H9 (cell line): ENCODE measurements around the gene CHMP4A. TPM values are rescaled to one million over a fixed set of nuclear protein-coding genes. Genes with fewer than 3 reads are reported as not detected.

ENCODE experiments used
- DNase-seq: peaks from one replicate; pipeline ENCODE4 v3.0.0-alpha.2; 2017
- H2AFZ ChIP-seq: one replicate; pipeline ENCODE4 v1.6.1; 2013; ENCODE audit warnings: mild to moderate bottlenecking, low read length, control low read depth, moderate library complexity
- H2AK5ac ChIP-seq: 2 replicates; pipeline ENCODE4 v1.6.1; 2013; ENCODE audit warnings: low read length, control low read depth, mixed read lengths; ENCODE audit not compliant: insufficient read length
- H2BK120ac ChIP-seq: one replicate; pipeline ENCODE4 v1.6.1; 2013; ENCODE audit warnings: low read depth, mild to moderate bottlenecking, low read length, control low read depth, inconsistent platforms; ENCODE audit not compliant: poor library complexity, severe bottlenecking
- H2BK12ac ChIP-seq: 2 replicates; pipeline ENCODE4 v1.6.1; 2013; ENCODE audit warnings: low read length, control low read depth, mixed read lengths, low read depth; ENCODE audit not compliant: insufficient read length
- H2BK15ac ChIP-seq: 2 replicates; pipeline ENCODE4 v1.6.1; 2013; ENCODE audit warnings: low read depth, low read length, control low read depth
- H2BK20ac ChIP-seq: one replicate; pipeline ENCODE4 v1.6.1; 2013; ENCODE audit warnings: low read depth, mild to moderate bottlenecking, low read length, control low read depth, inconsistent platforms; ENCODE audit not compliant: poor library complexity, severe bottlenecking
- H2BK5ac ChIP-seq: 2 replicates; pipeline ENCODE4 v1.6.1; 2013; ENCODE audit warnings: low read length, control low read depth, mixed read lengths; ENCODE audit not compliant: insufficient read length
- H3K14ac ChIP-seq: 2 replicates; pipeline ENCODE4 v1.6.1; 2013; ENCODE audit warnings: low read length, control low read depth; ENCODE audit not compliant: insufficient read depth
- H3K18ac ChIP-seq: 2 replicates; pipeline ENCODE4 v1.6.1; 2013; ENCODE audit warnings: low read depth, mild to moderate bottlenecking, mixed read lengths, low read length, control low read depth; ENCODE audit not compliant: insufficient read length
- H3K23ac ChIP-seq: 2 replicates; pipeline ENCODE4 v1.6.1; 2013; ENCODE audit warnings: low read length, control low read depth, mixed read lengths, low read depth; ENCODE audit not compliant: insufficient read length
- H3K23me2 ChIP-seq: 2 replicates; pipeline ENCODE4 v1.6.1; 2013; ENCODE audit warnings: low read depth, mild to moderate bottlenecking, mixed read lengths, low read length, control low read depth; ENCODE audit not compliant: insufficient read length, poor library complexity, severe bottlenecking
- H3K27ac ChIP-seq: 2 replicates; pipeline ENCODE4 v1.5.1; 2013; ENCODE audit warnings: low read length, control low read depth, mixed read lengths, low read depth; ENCODE audit not compliant: insufficient read length
- H3K27me3 ChIP-seq: 2 replicates; pipeline ENCODE4 v1.6.1; 2013; ENCODE audit warnings: low read length, control low read depth, inconsistent platforms; ENCODE audit not compliant: insufficient read depth
- H3K4ac ChIP-seq: 2 replicates; pipeline ENCODE4 v1.6.1; 2013; ENCODE audit warnings: low read depth, mild to moderate bottlenecking, control low read depth, inconsistent platforms, low read length, moderate library complexity
- H3K4me1 ChIP-seq: 2 replicates; pipeline ENCODE4 v1.6.1; 2013; ENCODE audit warnings: low read length, control low read depth, inconsistent platforms; ENCODE audit not compliant: insufficient read depth
- H3K4me2 ChIP-seq: 2 replicates; pipeline ENCODE4 v1.6.1; 2013; ENCODE audit warnings: low read length, control low read depth, mixed read lengths; ENCODE audit not compliant: insufficient read length, insufficient read depth
- H3K56ac ChIP-seq: 2 replicates; pipeline ENCODE4 v1.6.1; 2013; ENCODE audit warnings: low read depth, mild to moderate bottlenecking, mixed read lengths, low read length, control low read depth; ENCODE audit not compliant: insufficient read length
- H3K79me1 ChIP-seq: 2 replicates; pipeline ENCODE4 v1.6.1; 2013; ENCODE audit warnings: low read depth, mild to moderate bottlenecking, moderate library complexity, low read length, control low read depth, inconsistent platforms; ENCODE audit not compliant: insufficient read depth, poor library complexity, severe bottlenecking
- H3K79me2 ChIP-seq: 2 replicates; pipeline ENCODE4 v1.6.1; 2013; ENCODE audit warnings: low read length, control low read depth, inconsistent platforms; ENCODE audit not compliant: insufficient read depth
- H3K9ac ChIP-seq: 2 replicates; pipeline ENCODE4 v1.6.1; 2013; ENCODE audit warnings: low read length, control low read depth, mixed read lengths; ENCODE audit not compliant: insufficient read length; ENCODE audit errors: extremely low read depth
- H3K9me3 ChIP-seq: one replicate; pipeline ENCODE4 v1.6.1; 2013; ENCODE audit warnings: low read depth, low read length, inconsistent platforms; ENCODE audit not compliant: control insufficient read depth
- H3T11ph ChIP-seq: one replicate; pipeline ENCODE4 v1.6.1; 2013; ENCODE audit warnings: mild to moderate bottlenecking, low read length, control low read depth, inconsistent platforms
- H4K20me1 ChIP-seq: one replicate; pipeline ENCODE4 v1.6.1; 2013; ENCODE audit not compliant: control insufficient read depth, insufficient read length, insufficient read depth
- H4K5ac ChIP-seq: 2 replicates; pipeline ENCODE4 v1.6.1; 2013; ENCODE audit warnings: low read depth, mild to moderate bottlenecking, mixed read lengths, low read length, control low read depth; ENCODE audit not compliant: insufficient read length
- H4K8ac ChIP-seq: replicated peaks from 2 replicates; pipeline ENCODE4 v1.6.1; 2013; ENCODE audit warnings: low read length, control low read depth, mixed read lengths, low read depth; ENCODE audit not compliant: insufficient read length
- H4K91ac ChIP-seq: 2 replicates; pipeline ENCODE4 v1.6.1; 2013; ENCODE audit warnings: low read depth, mild to moderate bottlenecking, moderate library complexity, mixed read lengths, low read length, control low read depth; ENCODE audit not compliant: insufficient read length
- H3K27ac Mint-ChIP-seq, 3 experiments: 2 replicates in 2 of 3; 3 replicates in 1 of 3; pipeline ENCODE4 v1.8.0; 2020 to 2021; ENCODE audit warnings: mixed read lengths in 3 of 3, mild to moderate bottlenecking in 1 of 3, moderate library complexity in 1 of 3
- H3K27me3 Mint-ChIP-seq: 2 replicates; pipeline ENCODE4 v1.8.0; 2021; ENCODE audit warnings: low read depth, mild to moderate bottlenecking, moderate library complexity, mixed read lengths
- H3K36me3 Mint-ChIP-seq, 3 experiments: 2 replicates in 2 of 3; 3 replicates in 1 of 3; pipeline ENCODE4 v1.8.0; 2020 to 2021; ENCODE audit warnings: low read depth in 3 of 3, mixed read lengths in 3 of 3; ENCODE audit not compliant: insufficient read depth in 1 of 3
- H3K4me1 Mint-ChIP-seq, 2 experiments: 2 replicates each; pipeline ENCODE4 v1.8.0; 2020; ENCODE audit warnings: mixed read lengths in 2 of 2
- H3K4me3 Mint-ChIP-seq, 2 experiments: 2 replicates in 1 of 2; 3 replicates in 1 of 2; pipeline ENCODE4 v1.8.0; 2020 to 2021; ENCODE audit warnings: mild to moderate bottlenecking in 2 of 2, mixed read lengths in 2 of 2, moderate library complexity in 1 of 2
- H3K9me3 Mint-ChIP-seq, 2 experiments: 2 replicates in 1 of 2; 3 replicates in 1 of 2; pipeline ENCODE4 v1.8.0; 2020; ENCODE audit warnings: mild to moderate bottlenecking in 2 of 2, mixed read lengths in 2 of 2, moderate library complexity in 1 of 2
- WGBS: extraction: QIAGEN DNeasy Blood & Tissue Kit; methylation state at CpG from one replicate; pipeline ENCODE4 v1.1.7; 2013; ENCODE audit warnings: missing lambda C conversion rate, low lambda C conversion rate, mixed read lengths; ENCODE audit not compliant: insufficient read length; ENCODE audit errors: extremely low coverage; 5-methylcytosine and 5-hydroxymethylcytosine counted together
- total RNA-seq: library from RNA; stranded (reverse); gene quantifications from 2 replicates; pipeline ENCODE4 v1.2.1, GENCODE V29; 2021
- TF ChIP-seq, protein P1 (sequence below): fragments of 200-600 bp; sonication (generic); conservative IDR thresholded peaks from 3 replicates; pipeline ENCODE4 v1.8.0; 2021; ENCODE audit warnings: antibody characterized with exemption, mild to moderate bottlenecking

Gene CHMP4A
- total RNA-seq, 1 experiment from 2014 or later = 46.2 TPM

DNA sequence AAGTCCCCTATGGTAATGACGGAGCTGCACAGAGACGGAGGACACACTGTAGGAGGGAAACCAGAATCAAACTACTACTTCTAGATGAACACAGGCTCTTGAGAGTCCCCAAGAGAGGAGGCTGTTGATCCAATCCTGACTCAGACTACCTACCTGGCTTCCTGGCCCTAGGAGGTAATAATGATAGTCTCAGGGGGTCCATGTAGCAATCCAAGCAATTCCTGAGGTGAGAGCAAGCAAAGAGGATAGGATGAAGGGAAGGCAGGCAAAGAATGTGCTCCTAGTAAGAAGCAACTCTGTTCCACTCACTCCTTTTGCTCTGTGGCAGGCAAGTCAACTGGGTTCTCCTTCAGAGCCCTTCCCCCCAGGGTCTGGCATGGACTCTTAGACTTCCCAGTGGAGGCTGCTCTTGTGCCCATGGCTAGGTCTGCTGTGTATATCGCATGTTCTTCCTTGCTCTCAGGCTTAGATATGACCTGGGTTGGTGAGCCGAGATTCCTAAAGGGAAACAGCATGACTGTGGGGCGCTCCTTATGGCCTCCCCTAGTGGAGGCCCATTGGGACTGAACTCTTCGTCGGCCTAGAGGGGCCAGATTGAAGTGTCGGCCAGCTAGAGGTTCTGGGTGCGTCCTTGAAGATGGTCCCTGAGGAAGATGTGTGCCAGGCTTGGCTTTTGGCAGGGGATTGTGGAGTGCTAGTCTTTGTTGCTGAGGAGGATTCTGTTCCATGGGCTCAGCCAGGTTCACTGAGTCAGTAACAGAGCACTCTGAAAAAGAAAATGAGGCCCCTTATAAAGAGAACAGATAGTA, 27.0 kb upstream of the CHMP4A start:
- TF ChIP-seq, protein P1, sequence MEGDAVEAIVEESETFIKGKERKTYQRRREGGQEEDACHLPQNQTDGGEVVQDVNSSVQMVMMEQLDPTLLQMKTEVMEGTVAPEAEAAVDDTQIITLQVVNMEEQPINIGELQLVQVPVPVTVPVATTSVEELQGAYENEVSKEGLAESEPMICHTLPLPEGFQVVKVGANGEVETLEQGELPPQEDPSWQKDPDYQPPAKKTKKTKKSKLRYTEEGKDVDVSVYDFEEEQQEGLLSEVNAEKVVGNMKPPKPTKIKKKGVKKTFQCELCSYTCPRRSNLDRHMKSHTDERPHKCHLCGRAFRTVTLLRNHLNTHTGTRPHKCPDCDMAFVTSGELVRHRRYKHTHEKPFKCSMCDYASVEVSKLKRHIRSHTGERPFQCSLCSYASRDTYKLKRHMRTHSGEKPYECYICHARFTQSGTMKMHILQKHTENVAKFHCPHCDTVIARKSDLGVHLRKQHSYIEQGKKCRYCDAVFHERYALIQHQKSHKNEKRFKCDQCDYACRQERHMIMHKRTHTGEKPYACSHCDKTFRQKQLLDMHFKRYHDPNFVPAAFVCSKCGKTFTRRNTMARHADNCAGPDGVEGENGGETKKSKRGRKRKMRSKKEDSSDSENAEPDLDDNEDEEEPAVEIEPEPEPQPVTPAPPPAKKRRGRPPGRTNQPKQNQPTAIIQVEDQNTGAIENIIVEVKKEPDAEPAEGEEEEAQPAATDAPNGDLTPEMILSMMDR = no peak
- no peak overlapping the region for H2BK120ac ChIP-seq
- no peak overlapping the region for H3K27ac Mint-ChIP-seq

More for the DNA sequence above, 27.0 kb upstream of the CHMP4A start:
- Histone ChIP-seq H4K5ac (no peak overlapping the region), H2AFZ (no peak overlapping the region), H2BK15ac (no peak overlapping the region), H2AK5ac (no peak overlapping the region), H3K4me1 (no peaks in the 10 kb centered on the region), H3K56ac (no peak overlapping the region), H3K14ac (no peak overlapping the region), H4K91ac (no peak overlapping the region), H3K9me3 (no peaks in the 10 kb centered on the region), H3K4ac (no peak overlapping the region), H2BK12ac (no peak overlapping the region), H3T11ph (no peak overlapping the region), H3K9ac (no peak overlapping the region), H3K23ac (no peak overlapping the region), H3K18ac (no peak overlapping the region), H2BK5ac (no peak overlapping the region), H3K79me2 (no peaks in the 10 kb centered on the region), H3K27me3 (no peaks in the 10 kb centered on the region), H3K79me1 (no peaks in the 10 kb centered on the region), H4K20me1 (peaks cover 2% of the 10 kb centered on the region), H3K4me2 (no peak overlapping the region), H2BK20ac (no peak overlapping the region), H3K23me2 (peaks cover 6% of the 10 kb centered on the region), H4K8ac (no peak overlapping the region), H3K27ac (no peak overlapping the region)
- WGBS = no CpG with 5 or more reads among the region's 9 CpGs
- no peaks in the 10 kb centered on the region for H3K9me3 Mint-ChIP-seq
- H3K36me3 Mint-ChIP-seq = peaks cover 35 to 58% (median 54%) of the 10 kb centered on the region in 3 experiments; a peak in 6 of 7 replicates
- H3K27me3 Mint-ChIP-seq = peaks cover 6% of the 10 kb centered on the region; the same call in 1 of the 2 replicates
- H3K4me1 Mint-ChIP-seq = peaks cover 11 to 12% of the 10 kb centered on the region in 2 experiments
- H3K4me3 Mint-ChIP-seq = peak overlapping the region; percentile 71 to 92
- DNase-seq = no peak
